ENCODE data around the gene ELOVL6.
A peak's percentile ranks its signal among the peaks of the same experiment; 100 is the strongest.

Gene ELOVL6

GRCh38 chr4:110025718-110026117, 172.7 kb downstream of the ELOVL6 start:
- DNase-seq (ENCODE audit: low read depth) = no peak

- no peak for DNase-seq (ENCODE audit: low read depth)
Observed at GRCh38 chr4:110025056-110025455, 173.4 kb downstream of the ELOVL6 start.

- no peak for DNase-seq (ENCODE audit: low read depth)
Observed at GRCh38 chr4:110022457-110022856, 176.0 kb downstream of the ELOVL6 start.

- DNase-seq (ENCODE audit: low read depth) = no peak
Observed at GRCh38 chr4:110020646-110021443, 177.6 kb downstream of the ELOVL6 start.

- DNase-seq (ENCODE audit: low read depth) = no peak
Observed at GRCh38 chr4:110020139-110020538, 178.3 kb downstream of the ELOVL6 start.

- no peak for DNase-seq (ENCODE audit: low read depth)
Observed at GRCh38 chr4:110019153-110019552, 179.3 kb downstream of the ELOVL6 start.

- no peak for DNase-seq (ENCODE audit: low read depth)
Observed at GRCh38 chr4:110014233-110014632, 184.2 kb downstream of the ELOVL6 start.

- DNase-seq (ENCODE audit: low read depth) = no peak
Observed at GRCh38 chr4:110012917-110013316, 185.5 kb downstream of the ELOVL6 start.

- no peak for DNase-seq (ENCODE audit: low read depth)
Observed at GRCh38 chr4:110010797-110011196, 187.6 kb downstream of the ELOVL6 start.

GRCh38 chr4:110009550-110009949, 188.9 kb downstream of the ELOVL6 start:
- no peak for DNase-seq (ENCODE audit: low read depth)

- no peak for DNase-seq (ENCODE audit: low read depth)
Observed at GRCh38 chr4:110008540-110008939, 189.9 kb downstream of the ELOVL6 start.

GRCh38 chr4:110007217-110007616, 191.2 kb downstream of the ELOVL6 start:
- no peak for DNase-seq (ENCODE audit: low read depth)

GRCh38 chr4:110005461-110006056, 192.9 kb downstream of the ELOVL6 start:
- DNase-seq (ENCODE audit: low read depth) = peak; percentile 1

- no peak for DNase-seq (ENCODE audit: low read depth)
Observed at GRCh38 chr4:110004556-110004955, 193.9 kb downstream of the ELOVL6 start.

GRCh38 chr4:110003401-110004187, 194.8 kb downstream of the ELOVL6 start:
- DNase-seq (ENCODE audit: low read depth) = no peak

GRCh38 chr4:110002326-110002725, 196.1 kb downstream of the ELOVL6 start:
- DNase-seq (ENCODE audit: low read depth) = no peak

GRCh38 chr4:109999585-109999912, 198.9 kb downstream of the ELOVL6 start:
- DNase-seq (ENCODE audit: low read depth) = no peak

GRCh38 chr4:109998867-109999584, 199.4 kb downstream of the ELOVL6 start:
- DNase-seq (ENCODE audit: low read depth) = no peak

- DNase-seq (ENCODE audit: low read depth) = no peak
Observed at GRCh38 chr4:109996526-109996925, 201.9 kb downstream of the ELOVL6 start.
